Stimulated activated CD4-positive, alpha-beta T cell treated with anti-CD3 and anti-CD28 coated beads, Interleukin-15, amount 100 ng/mL, for 24 hours (primary cell): ENCODE measurements around the gene FDCSP.
"Not testable (repeated sequence)": the region's sequence is repeated elsewhere in the genome, so short reads cannot be mapped to it uniquely, and the experiment has no call there.

Experiments
- DNase-seq: peaks from one replicate; pipeline ENCODE4 v3.0.0-alpha.2; 2020

Gene FDCSP

DNA sequence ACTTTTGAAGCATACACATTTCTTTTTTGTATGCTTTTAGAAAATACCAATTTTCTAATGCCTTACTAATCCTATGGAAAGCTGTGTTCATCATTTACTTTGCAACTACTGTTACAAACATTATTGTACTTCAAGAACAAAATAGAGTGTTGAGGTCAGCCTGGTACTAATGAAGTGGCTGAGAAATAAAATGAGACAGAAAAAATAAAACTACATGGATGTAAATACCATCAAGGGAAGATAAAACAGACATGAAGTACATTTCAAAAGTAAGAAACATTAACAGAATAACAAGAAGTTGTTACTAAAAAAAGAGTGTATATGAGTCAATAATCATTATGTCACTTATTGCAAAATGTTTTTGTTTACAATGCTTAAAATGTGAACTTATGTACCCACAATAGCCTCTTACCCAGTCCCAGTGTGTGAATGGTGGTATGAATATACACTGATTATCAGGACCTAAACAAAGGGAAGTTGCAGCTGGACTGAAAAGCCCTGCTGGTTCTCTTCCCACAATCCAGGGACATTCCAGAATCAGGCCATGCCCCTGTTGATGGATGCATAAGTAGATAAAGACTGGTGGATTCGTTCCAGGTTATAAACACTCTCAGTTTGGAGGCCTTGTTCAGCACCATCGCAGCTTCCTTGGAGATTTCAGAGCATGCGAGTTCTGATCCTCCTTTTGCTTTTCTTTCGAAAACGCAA is 14.1 kb downstream of the FDCSP start:
- DNase-seq = no peak

DNA sequence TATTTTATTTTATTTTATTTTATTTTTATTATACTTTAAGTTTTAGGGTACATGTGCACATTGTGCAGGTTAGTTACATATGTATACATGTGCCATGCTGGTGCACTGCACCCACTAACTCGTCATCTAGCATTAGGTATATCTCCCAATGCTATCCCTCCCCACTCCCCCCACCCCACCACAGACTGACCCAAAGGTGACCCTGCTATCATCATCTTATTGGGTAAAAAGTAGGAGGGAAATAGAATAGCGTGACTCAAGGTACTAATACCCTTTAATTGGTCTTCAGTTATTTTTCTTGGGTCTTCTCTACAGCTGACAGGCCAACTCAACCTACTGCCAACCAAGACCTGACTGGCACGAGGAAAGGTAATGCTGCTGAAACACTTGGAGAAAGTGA is 16.4 kb downstream of the FDCSP start, which contains the start of gene CSN3:
CSN3 (plus strand) TSS at position 301 of the 400 bp plus-strand sequence. CDS start 2,223 bp downstream, outside the sequence.
- not testable (repeated sequence) for DNase-seq

DNA sequence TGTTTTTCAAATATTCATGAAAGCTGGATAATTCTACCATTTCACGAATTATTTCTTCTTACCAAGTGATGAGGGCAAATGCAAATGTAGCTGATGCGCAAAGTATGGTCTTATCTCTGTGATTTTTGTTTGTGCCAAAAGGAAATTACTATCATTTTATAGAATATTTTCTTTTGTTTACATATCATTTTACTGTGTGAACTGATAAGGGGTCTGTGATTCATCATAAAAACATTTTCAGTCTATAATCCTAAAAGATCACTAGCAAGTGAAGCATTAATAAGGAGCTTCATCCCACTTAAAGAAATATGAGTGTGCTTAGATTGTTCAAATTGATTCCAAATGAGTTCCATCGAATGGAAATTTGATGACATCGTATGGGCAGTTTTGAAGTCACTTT is 17.2 kb downstream of the FDCSP start:
- DNase-seq = no peak

DNA sequence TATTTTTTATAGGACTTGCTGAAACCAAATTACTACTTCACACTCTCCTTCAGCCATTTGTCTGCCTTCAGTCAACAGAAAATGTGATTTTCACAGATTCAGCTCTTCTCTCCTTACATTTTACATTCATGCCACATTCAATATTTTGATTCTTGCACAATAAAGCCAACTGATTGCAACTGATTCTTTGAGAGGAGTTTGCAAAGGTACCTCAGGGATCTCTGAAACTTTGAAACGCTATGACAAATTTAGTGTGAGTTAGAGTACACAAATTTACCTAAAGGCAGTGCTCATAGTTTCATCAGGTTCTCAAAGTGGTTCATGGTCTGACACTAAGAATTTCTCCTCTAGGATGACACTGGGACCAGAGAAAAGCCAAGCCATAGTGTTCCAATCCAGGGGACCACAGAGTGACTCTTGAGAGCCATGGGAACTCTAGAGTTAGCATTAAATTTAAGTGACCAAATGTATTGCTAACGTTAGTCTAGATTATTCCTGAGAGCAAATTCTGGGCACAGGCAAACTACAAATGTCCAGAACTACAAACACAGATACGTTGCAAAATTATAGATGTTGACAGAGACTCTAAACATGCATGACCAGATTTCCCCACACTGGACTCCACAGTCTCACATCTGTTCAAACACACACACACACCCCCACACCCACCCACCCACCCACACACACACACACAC is 25.5 kb downstream of the FDCSP start:
- no peak for DNase-seq

DNA sequence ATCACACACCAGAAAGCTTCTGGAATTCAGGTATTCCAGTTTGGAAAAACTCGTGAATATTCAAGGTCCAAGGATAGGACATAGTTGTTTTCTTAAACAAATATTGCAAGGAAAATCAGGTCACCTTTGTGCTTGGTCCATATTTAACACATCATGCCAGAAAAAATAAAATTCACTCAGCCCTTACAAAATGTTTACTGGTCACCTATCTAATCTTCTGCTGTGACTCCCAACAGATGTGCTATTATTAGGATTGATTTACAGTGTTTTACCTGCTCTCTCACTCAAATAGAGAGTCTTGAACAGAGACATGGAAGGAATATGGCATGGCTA is 26.0 kb downstream of the FDCSP start:
- no peak for DNase-seq

DNA sequence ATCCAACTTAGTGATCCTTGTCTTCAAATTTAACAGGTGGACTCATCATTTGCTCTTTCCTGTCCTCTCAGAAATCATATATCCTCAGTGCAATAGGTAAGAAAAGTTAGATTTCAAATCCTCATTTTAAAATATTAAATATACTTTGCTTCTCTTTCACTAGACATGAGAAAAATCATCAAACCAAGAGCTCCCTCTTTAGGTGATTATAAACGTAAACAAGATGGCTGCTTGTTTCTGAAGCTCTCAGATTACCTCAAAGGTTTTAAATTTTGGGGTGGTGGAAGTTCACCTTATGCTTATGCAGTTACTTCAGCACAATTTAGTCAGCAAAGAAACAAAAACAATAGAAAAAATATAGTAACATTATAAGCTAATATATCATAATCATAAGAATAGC is 43.8 kb downstream of the FDCSP start:
- no peak for DNase-seq

DNA sequence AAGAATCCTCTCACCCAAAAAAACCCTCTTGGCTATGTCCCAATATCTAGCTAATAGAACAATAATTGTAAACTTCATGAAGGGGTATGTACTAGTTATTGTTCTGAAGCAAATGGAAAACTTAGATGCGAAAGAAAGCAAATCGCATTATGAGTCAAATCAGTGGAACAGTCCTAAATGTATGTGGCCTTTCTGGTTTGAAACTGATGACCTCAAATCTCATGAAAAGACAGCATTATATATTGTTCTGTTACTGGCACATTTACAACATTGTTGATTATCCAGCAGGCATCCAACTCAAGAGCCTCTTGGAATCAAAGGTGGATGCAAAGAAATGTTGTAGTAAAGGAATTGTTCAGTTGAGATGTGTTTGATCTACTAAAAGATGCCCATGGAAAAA is 51.2 kb downstream of the FDCSP start:
- no peak for DNase-seq

DNA sequence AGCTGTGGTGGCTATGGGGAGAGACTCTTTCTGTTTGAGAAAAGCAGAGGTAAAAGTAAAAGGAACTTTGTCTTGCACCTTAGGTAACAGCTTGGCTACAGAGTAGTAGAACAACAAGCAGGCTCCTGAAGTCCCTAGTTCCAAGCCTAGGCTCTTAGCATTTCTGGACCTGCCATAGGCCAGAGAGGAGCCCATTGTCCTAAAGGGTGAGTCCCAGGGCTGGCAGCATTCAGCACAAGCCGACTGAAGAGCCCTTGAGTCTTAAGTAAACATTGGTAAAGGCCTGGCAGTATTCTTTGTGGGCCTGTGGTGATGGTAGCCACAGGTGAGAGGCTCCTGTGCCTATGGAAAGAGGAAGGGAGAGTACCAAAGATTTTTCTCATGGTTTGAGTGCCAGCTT is 54.6 kb downstream of the FDCSP start:
- no peak for DNase-seq
